Activated CD4-positive, alpha-beta T cell treated with anti-CD3 and anti-CD28 coated beads for 48 hours (primary cell): ENCODE measurements around the gene NDUFS8.

Experiments
- DNase-seq: peaks from one replicate; pipeline ENCODE4 v3.0.0-alpha.2; 2020

Gene NDUFS8

GRCh38 chr11:68038226-68038717 is 7.8 kb downstream of the NDUFS8 start:
- DNase-seq: no peak

GRCh38 chr11:68038718-68039525 is 8.4 kb downstream of the NDUFS8 start, which contains the start of gene TCIRG1:
Gene TCIRG1 (plus strand): TSS chr11:68039025. CDS start chr11:68041272, 2,247 bp downstream.
- DNase-seq: peak; percentile 74

DNA sequence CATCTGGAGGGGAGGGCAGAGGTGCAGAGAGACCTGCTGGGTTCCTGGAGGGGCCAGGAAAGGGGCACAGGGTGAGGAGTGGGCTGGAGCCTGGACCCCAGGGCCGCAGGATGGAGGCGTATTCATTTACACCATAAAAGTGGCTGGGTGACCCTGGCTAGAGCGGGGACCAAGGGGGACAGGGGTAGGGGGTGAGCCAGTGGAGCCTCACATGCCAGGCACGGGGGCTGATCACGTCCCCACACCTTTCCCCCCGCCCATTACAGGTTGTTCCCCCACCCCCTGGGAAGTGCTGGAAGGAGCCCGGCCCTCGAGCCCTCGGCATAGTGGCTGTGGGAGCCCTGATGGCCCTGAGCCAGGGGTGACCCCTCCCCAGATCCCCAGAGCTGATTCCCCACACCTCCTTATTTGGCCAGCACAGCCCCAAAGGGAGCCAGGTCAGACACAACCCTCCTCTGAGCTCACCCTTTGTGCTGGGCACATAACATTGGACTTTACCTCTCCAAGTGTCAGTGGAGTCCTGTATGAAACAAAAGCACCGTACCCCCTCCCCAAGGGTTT is 9.1 kb downstream of the NDUFS8 start:
- DNase-seq: no peak

- peak; percentile 68 for DNase-seq
These were observed 9.8 kb downstream of the NDUFS8 start for GRCh38 chr11:68040101-68040956.

DNA sequence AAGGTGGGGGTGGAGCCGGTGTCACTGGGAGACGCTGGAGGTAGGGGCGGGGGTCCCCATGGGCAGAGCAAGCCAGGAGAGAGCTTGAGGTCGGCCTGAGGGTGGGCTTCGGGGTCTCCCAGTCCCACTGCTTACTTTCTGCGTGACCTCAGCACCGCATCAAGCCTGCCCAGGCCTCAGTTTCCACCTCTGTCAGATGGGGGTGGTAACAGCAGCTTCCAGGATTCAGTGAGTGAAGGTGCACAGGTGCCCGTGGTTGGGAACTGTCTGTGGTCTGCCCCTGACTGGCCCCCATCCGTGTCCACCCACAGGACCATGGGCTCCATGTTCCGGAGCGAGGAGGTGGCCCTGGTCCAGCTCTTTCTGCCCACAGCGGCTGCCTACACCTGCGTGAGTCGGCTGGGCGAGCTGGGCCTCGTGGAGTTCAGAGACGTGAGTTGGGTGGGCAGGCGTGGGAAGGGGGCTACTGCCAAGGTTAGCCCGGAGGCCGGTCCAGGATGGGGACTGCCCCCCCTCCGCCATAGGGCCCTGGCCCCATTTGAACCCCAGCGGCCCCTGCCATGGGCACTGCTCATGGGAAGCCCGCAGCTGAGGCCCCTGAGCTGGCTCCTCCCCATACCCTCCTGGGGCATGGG is 10.6 kb downstream of the NDUFS8 start:
- DNase-seq: no peak

DNA sequence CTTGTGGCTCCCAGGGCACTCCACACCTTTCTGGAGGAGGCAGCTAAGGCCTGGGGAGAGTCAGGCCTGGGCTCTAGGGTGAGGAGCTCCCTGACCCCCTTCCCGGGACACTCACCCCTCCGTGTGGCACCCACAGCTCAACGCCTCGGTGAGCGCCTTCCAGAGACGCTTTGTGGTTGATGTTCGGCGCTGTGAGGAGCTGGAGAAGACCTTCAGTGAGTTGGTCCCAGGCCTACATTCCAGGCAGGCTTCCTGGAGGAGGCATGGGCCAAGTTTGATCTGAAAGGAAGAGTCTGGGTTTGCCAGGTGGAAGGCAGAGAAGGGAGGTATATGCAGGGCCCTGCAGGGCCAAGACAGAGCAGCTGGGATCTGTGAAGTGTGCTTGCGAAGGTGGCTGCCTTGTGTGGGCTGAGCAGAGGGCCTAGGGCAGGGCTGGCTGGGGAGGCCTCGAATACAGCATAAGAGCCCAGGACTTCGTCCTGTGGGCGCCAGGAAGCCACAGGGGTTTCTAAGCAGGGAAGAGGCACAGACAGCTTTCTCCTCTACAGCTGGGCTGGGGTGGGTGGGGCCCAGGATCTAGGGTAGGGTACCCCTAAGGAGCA is 11.2 kb downstream of the NDUFS8 start:
- DNase-seq: no peak

- DNase-seq: no peak
These were observed 11.9 kb downstream of the NDUFS8 start for GRCh38 chr11:68042219-68043028.

- DNase-seq: no peak
These were observed 12.5 kb downstream of the NDUFS8 start for GRCh38 chr11:68043029-68043348.

GRCh38 chr11:68043349-68044144 is 13.1 kb downstream of the NDUFS8 start:
- no peak for DNase-seq

- DNase-seq: no peak
These were observed 13.8 kb downstream of the NDUFS8 start for GRCh38 chr11:68044145-68044813.

DNA sequence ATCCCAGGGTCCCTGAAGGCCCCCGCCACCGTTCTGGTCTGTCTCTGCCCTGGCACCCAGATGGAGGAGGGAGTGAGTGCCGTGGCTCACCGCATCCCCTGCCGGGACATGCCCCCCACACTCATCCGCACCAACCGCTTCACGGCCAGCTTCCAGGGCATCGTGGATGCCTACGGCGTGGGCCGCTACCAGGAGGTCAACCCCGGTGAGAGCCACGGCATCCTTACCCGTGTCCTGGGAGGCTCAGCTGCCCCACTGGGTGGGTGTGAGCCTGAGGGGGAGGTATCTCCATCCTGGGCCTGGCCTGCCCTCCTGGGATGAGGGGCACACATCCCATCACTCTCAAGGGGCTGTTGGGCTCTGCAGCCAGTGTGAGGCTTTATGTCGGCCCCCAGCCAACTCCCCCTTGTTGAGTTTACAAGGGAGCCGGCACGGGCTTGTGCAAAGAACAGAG is 14.4 kb downstream of the NDUFS8 start:
- DNase-seq: no peak

GRCh38 chr11:68047437-68048290 is 17.2 kb downstream of the NDUFS8 start:
- no peak for DNase-seq

DNA sequence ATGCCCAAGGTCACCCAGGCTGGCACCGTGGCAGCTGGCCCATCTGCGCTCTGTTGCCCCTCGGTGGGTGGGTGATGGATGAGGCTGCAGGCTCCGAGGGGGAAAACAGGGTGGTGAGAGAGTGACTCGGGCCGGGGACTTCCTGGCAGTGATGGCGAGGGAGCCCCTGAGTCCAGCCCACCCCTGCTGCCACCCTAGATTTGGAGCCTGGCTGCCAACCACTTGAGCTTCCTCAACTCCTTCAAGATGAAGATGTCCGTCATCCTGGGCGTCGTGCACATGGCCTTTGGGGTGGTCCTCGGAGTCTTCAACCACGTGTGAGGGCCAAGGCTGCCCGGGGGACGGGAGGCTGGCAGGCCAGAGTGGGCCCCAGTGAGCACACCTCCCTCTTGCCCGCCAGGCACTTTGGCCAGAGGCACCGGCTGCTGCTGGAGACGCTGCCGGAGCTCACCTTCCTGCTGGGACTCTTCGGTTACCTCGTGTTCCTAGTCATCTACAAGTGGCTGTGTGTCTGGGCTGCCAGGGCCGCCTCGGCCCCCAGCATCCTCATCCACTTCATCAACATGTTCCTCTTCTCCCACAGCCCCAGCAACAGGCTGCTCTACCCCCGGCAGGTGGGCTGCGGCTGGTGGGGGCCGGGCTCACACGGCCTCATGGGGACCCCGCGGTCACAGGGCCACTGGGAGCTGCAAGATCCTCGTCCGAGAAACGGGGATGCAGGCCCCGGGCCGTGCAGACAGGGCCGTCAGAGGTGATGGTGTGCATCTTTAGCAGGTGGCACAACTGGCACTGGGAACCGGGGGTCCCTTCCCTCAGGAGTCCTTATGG is 18.4 kb downstream of the NDUFS8 start:
- DNase-seq: no peak

- no peak for DNase-seq
These were observed 19.3 kb downstream of the NDUFS8 start for GRCh38 chr11:68049509-68050370.

DNA sequence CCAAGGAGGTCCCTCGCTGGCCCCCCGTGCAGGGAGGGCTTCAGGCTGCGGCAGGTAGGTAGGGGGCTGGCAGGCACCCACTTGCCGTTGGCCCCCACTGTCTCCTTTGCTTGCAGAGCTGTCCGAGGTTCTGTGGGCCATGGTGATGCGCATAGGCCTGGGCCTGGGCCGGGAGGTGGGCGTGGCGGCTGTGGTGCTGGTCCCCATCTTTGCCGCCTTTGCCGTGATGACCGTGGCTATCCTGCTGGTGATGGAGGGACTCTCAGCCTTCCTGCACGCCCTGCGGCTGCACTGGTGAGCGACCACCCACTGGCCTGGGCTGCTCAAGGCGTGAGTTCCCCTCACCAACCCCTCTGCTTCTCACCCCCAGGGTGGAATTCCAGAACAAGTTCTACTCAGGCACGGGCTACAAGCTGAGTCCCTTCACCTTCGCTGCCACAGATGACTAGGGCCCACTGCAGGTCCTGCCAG is 19.9 kb downstream of the NDUFS8 start:
- no peak for DNase-seq

DNA sequence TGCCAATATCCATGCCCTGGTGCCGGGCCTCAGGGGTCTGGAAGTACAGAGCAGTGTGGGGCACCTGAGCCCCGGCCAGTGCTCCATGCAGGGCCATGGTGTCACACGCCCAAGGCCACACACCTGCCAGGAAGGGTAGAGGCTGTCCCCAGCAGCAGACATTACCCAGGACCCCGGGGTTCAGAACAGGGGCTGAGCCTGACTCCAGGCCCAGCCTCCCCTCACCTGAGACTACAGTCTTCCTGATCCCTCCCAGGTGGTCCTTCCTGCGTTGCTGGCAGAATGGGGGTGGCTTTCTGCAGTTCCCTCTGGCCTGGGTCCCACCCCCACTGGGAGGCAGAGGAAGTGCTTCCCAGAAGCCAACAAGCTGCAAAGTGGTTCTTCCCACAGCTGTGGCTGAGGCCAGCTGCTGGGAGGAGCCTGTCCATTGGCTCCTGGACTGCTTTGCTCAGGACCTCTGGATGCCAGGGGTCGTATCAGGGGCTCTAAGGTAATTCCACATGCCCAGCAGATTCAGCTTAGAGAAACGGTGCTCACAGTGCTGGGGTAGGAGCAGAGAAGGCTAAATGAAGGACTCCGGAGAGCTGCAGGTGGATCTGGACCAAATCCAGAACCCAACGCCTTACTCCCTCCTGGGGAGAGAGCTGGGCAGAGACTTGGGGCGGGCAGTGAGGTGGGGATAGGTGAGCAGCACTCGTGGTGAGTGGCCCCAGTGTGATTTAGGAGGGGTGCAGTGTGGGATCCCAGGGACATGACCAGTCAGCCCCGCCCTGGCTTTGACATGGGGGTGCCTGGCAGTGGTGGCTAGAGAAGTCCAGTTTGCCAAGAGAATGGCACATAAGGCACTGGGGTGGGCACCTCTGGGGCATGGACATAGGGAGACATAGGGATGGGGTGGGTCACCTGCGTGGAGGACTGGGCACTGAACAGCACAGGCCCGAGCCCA is 21.0 kb downstream of the NDUFS8 start:
- DNase-seq: no peak
